Stimulated activated CD4-positive, alpha-beta T cell treated with anti-CD3 and anti-CD28 coated beads, TNF-alpha, amount 100 ng/mL, for 24 hours (primary cell): Measurements from ENCODE around the gene SPTLC1.
A peak's percentile ranks its signal among the peaks of the same experiment; 100 is the strongest.

Experiments
- DNase-seq, 3 experiments: peaks; one replicate each; pipeline ENCODE4 v3.0.0-alpha.2; 2020; ENCODE audit warnings: low read depth in 3 of 3

The SPTLC1 gene

GRCh38 chr9:92095236-92095635, 20.0 kb downstream of the SPTLC1 start:
- DNase-seq = no peak

GRCh38 chr9:92094655-92095054, 20.6 kb downstream of the SPTLC1 start:
- peak in 2 of 3 experiments; percentile 2 to 24 for DNase-seq

DNA sequence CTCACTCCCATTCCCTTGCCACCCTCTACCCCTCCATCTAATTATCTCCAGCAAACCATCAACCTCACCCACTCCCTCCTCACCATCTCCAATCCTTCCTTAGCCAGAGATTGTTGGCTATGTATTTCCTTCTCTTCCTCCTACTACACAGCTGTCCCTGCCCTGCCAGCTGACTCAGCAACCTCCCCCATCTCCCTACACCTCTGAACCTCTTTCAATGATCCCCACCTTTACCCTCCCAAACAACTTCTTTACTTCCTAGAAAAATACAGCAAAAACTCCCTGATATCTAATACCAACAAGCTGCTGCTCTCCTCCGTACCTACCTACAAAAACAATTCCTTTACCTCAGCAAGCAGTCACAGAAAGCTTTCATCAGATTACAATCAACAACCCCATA, 37.3 kb downstream of the SPTLC1 start:
- DNase-seq = no peak

- DNase-seq = no peak
Observed at GRCh38 chr9:92071634-92072033, 43.6 kb downstream of the SPTLC1 start.

DNA sequence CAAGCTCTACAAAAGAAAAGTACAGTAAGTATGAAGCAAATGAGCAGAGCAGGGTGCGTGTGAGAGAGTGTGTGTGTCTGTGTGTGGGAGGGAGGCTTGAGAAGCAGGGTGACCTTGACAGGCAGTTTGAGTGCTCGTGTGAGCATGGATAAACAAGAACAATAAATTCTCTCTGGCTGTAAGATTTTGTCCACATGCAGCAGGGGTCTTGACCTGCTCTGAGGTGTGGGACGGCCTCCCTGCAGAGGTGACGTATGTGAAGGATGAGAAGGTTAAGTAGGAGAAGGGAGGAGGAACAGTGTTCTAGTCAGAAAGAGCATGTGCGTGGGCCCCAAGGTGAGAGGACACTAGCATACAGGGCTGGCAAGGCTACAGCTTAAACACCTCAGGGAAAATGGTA, 49.0 kb downstream of the SPTLC1 start:
- no peak for DNase-seq

- DNase-seq = no peak
Observed at GRCh38 chr9:92064711-92065110, 50.5 kb downstream of the SPTLC1 start.

- no peak for DNase-seq
Observed at GRCh38 chr9:92061184-92061583, 54.0 kb downstream of the SPTLC1 start.

DNA sequence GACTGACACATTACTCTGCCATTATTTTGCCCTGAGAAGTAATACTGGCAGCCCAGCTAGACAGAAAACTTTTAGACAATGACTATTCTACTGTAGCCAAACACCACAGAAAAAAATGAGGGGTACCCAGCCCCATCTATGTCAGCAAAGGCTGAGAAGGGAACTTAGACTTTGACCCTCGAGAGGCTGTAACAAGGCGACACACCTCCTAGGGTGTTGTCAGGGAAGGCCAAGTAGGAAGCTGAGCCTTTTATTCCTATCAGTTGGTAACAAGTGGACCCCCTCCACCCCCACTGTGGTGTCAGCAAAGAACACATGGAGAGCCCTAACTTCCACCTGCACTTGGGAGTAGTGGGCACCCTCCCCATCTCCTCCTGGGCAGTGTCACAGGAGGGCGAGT, 55.6 kb downstream of the SPTLC1 start:
- DNase-seq = no peak

DNA sequence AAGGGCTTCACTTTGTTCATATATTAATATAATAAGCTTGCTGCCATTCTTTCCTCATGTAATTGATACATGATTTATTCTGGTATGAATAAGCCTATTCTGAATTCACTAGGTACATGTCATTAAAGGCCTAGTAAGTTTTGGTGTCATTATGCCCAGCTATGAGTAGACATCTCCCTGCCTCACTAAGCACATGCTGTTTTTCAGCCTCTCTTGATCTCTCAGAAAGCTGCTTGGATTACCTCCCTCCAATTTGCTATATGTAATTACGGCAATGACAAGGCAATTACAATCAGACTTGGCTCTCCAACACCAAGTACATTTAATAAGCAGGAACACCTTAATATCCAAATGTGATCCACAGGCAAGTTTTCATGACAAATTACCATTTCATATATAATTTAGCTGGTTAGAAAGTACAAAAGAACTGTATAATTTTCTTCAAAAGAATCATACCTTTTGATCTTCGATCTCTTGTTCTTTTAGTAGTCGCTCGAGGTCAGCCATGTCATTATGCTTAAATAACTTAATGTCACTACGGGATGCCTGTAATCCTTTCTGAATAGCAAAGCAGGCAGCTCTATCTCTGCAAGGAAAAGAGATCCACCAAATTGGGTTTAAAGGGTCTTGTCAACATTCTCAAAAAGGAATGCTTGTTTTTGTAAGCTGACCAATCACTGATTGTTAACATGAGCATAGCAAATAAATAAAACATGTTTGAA, 56.3 kb downstream of the SPTLC1 start:
- no peak for DNase-seq

DNA sequence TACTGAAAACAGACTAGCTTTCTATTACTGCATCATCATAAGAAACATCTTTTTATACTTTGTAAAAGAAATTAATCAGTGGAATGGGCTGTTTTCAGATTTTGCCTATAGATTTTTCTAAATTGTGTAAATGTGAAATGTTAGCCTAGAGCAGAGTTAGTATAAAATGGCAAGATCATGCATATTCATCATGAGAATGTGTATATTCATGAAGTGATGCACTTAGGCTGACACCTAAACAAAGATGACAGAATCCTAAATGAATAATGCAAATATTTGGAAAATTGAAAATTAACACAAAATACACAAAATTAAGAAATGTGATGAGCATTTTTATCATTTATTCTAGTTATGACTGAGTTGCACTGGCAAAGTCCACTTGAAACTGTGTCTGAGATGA, 57.2 kb downstream of the SPTLC1 start:
- DNase-seq = no peak

GRCh38 chr9:92057226-92057625, 58.0 kb downstream of the SPTLC1 start:
- DNase-seq = no peak

- DNase-seq = no peak
Observed at GRCh38 chr9:92055624-92056023, 59.6 kb downstream of the SPTLC1 start.

- DNase-seq = no peak
Observed at GRCh38 chr9:92048924-92049625, 66.1 kb downstream of the SPTLC1 start.

- DNase-seq = no peak
Observed at GRCh38 chr9:92047500-92047899, 67.7 kb downstream of the SPTLC1 start.

- no peak for DNase-seq
Observed at GRCh38 chr9:92046676-92047075, 68.5 kb downstream of the SPTLC1 start.

DNA sequence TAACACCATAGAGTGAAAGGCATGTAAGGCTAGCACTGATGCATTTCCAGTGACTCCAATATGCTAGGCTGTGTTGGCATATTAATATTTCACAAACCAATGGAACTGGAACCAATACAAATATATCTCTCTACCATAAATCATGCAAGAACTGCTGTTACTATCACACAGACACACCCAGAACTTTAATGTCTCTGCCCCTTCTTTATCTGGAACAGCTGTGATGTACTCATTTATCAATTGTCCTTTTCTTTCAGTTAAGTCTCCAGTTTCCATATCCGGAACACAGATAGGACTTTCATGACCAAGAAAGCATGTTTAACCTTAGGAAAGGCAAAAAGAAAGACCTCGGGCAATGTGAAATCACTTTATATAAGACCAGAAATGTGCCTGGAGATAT, 70.3 kb downstream of the SPTLC1 start:
- no peak for DNase-seq

- no peak for DNase-seq
Observed at GRCh38 chr9:92043002-92043401, 72.2 kb downstream of the SPTLC1 start.

- DNase-seq = no peak
Observed at GRCh38 chr9:92042260-92042659, 73.0 kb downstream of the SPTLC1 start.

- no peak for DNase-seq
Observed at GRCh38 chr9:92036756-92037155, 78.5 kb downstream of the SPTLC1 start.

DNA sequence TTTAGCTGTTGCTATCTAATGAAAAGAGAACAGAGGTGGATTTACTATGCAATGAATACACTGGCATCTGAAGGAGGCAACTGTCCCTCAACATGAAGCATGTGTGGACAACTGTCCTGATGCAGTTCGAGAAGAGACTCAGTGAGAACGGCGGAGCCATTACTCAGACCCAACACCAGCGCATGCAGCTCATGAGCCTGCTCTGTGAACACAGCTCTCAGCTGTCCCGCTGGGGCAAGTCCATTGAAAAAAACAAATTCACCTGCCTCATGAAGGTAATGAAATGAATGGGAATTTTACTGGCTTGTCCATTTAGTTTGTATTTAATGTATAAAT, 78.8 kb downstream of the SPTLC1 start:
- no peak for DNase-seq

- no peak for DNase-seq
Observed at GRCh38 chr9:92035687-92036410, 79.4 kb downstream of the SPTLC1 start.

DNA sequence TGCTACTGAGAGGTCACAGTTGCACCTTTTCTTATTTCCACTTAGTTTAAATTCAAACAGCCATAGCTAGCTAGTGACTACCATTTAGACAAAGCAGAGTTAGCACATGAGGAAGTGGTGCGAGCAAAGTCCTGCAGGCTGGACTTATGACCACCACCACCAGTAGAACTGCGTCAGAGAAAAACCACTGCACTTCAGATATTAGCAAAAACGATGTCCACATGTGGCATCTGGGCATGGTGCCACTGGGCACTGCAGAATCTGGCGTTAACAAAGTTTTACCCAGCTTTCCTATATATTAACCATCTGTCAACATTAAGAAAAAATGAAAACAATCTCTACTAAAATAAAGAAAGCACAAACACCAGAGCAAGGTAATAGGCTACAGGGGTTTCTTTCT, 80.1 kb downstream of the SPTLC1 start:
- DNase-seq = no peak

DNA sequence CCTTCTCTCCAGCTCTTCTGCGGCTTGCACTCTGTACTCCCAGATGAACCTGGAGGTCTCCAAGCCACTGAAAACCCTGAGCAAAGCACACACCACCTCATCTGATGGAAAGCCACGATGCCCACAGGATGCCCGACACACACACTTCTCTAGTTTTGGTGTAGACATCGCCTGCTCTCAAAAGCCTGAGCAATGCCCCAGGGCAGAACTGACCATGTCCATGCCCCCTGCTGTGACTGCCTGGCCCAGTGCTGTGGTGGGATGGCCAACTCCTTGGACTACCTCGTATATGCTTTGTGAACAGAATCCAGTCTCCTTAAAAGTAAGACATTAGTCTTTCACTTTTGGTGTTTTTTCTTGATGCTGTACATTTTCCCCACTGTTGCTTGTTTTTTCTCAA, 81.2 kb downstream of the SPTLC1 start:
- DNase-seq = no peak
